H7 (cell line): ENCODE data around the gene PRAMEF10. TPM values are rescaled to one million over a fixed set of nuclear protein-coding genes. Genes with fewer than 3 reads are reported as not detected.
"Not testable (repeated sequence)": the region's sequence is repeated elsewhere in the genome, so short reads cannot be mapped to it uniquely, and the experiment has no call there.

Source experiments
- DNase-seq: peaks from one replicate; pipeline ENCODE4 v3.0.0; 2012
- H3K27me3 ChIP-seq: 2 replicates; pipeline ENCODE4 v1.6.0; 2011; ENCODE audit warnings: mild to moderate bottlenecking, low read length; ENCODE audit not compliant: control insufficient read depth, insufficient read depth
- H3K36me3 ChIP-seq: replicated peaks from 2 replicates; pipeline ENCODE4 v1.5.1; 2011; ENCODE audit warnings: low read length; ENCODE audit not compliant: control insufficient read depth, insufficient read depth
- H3K4me3 ChIP-seq: 2 replicates; pipeline ENCODE4 v1.5.1; 2011; ENCODE audit warnings: low read depth, mild to moderate bottlenecking, control low read depth, low read length, moderate library complexity; ENCODE audit not compliant: insufficient read depth
- total RNA-seq: library from RNA; depleted of rRNA; stranded (reverse); fragments of >200 nt; shearing (Covaris generic); gene quantifications from 2 replicates; pipeline ENCODE4 v1.2.3, GENCODE V29; 2014; rRNA removed

Gene PRAMEF10, protein sequence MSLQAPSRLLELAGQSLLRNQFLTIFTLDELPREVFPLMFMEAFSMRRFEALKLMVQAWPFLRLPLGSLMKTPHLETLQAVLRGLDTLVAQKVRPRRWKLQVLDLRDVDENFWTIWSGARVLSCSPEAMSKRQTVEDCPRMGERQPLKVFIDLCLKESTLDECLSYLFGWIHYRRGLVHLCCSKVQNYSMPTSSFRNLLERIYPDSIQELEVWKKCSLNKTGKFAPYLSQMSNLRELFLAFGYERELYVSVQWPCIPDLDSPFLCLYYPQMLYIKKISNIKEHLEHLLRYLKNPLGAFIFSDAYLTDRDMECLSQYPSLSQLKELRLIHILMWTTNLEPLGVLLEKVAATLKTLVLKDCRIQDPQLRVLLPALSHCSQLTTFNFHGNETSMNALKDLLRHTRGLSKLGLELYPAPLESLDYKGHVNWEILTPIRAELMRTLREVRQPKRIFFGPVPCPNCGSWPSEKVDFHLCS
- total RNA-seq: not detected in 2 replicates

GRCh38 chr1:12898170-12898569, at the start of gene PRAMEF10:
PRAMEF10 (minus strand) TSS chr1:12898270; CDS start chr1:12895847, 2,423 bp downstream.
- H3K36me3 ChIP-seq, DNase-seq, H3K27me3 ChIP-seq, H3K4me3 ChIP-seq: not testable (repeated sequence)

DNA sequence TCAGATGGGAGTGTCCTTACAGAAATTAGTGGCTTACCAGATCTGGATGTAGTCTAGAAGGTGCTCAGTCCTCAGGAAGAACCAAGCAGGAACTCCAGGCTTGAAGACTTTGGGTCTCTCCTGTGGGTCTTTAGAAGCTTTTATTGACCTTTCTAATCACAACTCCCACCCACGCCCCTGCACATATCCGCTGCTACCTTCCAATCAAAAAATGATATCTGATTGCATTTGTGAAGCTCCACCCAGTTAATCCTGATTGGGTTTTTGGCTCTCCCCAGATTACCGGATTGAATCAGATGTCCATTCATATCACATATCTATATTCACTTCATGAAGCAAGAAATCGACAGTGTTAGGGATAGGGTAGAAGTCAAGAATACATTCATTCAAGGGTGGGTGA, 49.4 kb upstream of the PRAMEF10 start, which contains the start of gene PRAMEF6:
TSS of gene PRAMEF6 (minus strand) at position 101 of the 400 bp plus-strand sequence. CDS start 5,062 bp downstream, outside the sequence.
- not testable (repeated sequence) for H3K36me3 ChIP-seq, H3K4me3 ChIP-seq, H3K27me3 ChIP-seq, DNase-seq

GRCh38 chr1:12924368-12924767, 26.3 kb upstream of the PRAMEF10 start:
- not testable (repeated sequence) for DNase-seq, H3K27me3 ChIP-seq, H3K36me3 ChIP-seq, H3K4me3 ChIP-seq

DNA sequence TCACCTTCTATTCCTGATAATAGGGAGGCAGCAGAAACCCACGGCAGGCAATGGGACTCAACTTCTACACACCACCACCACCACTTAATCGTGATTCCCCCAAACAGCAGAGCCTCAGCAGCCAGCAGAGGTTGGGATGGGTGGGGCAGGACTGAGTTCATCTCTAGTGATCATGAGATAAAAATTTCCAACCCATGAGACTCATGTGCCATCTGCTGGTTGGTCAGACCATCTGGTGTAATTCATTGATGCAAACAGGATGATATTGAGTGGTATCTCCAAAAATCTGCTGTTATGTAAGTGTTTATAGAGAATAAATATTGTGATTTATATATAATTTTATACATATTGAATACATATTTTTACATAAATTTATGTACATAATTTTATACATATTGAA, 23.7 kb upstream of the PRAMEF10 start:
- H3K27me3 ChIP-seq, DNase-seq, H3K36me3 ChIP-seq, H3K4me3 ChIP-seq: not testable (repeated sequence)

DNA sequence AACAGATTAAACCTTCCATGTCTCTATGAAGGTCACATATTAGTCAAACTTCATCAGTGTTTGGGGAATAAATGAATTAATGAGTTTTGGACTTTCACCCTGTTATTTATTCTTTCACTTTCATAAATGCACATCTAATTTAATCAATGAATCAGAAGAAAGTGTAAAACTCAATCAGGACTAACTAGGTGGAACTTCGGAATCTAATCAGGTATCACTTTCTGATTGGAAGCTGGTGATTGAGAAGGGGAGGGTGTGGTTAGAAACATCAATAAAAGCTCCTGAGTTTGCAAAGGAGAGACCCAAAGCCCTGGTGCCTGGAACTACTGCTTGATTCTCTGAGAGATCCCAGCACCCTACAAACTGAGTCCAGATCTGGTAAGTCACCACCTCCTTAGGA, 18.2 kb upstream of the PRAMEF10 start, which contains the start of gene PRAMEF7:
TSS of gene PRAMEF7 (plus strand) at position 301 of the 400 bp plus-strand sequence. CDS start 1,083 bp downstream, outside the sequence.
- H3K4me3 ChIP-seq, H3K36me3 ChIP-seq, DNase-seq, H3K27me3 ChIP-seq: not testable (repeated sequence)

DNA sequence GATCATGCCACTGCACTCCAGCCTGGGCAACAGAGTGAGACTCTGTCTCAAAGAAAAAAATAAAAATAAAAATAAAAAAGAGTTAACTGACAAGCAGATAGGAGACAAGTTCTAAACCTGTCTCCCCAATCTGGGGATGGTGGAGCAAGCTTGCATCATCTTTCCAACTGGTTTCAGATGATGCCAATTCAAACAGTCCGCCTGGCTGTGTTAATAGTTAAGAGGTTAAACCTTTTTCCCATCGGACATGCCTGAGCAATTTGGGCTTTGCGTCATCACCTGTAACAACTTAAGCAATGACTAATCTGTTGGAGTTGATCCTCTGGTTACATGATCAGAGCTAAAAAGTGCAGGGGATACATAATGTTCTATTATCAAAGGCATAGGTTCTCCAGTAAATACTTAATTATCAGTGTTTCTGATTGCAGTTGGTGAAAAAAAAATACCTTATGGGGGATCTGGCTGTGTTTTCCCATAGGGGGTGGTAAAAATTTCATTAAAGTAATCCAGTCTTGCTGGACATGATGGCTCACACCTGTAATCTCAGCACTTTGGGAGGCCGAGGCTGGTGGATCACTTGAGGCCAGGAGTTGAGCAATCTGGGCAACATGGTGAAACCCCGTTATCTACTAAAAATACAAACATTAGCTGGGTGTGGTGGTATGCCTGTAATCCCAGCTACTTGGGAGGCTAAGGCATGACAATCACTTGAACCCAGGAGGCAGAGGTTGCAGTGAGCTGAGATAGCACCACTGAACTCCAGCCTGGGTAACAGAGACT, 5.9 kb upstream of the PRAMEF10 start:
- H3K36me3 ChIP-seq, DNase-seq, H3K27me3 ChIP-seq, H3K4me3 ChIP-seq: not testable (repeated sequence)

- not testable (repeated sequence) for H3K36me3 ChIP-seq, H3K4me3 ChIP-seq, H3K27me3 ChIP-seq, DNase-seq
Observed at GRCh38 chr1:12899186-12899585, 1.1 kb upstream of the PRAMEF10 start.

DNA sequence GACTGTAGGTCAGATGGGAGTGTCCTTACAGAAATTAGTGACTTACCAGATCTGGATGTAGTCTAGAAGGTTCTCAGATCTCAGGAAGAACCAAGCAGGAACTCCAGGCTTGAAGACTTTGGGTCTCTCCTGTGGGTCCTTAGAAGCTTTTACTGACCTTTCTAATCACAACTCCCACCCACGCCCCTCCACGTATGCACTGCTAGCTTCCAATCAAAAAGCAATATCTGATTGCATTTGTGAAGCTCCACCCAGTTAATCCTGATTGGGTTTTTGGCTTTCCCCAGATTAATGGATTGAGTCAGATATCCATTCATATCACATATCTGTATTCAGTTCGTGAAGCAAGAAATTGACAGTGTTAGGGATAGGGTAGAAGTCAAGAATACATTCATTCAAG, 12.0 kb downstream of the PRAMEF10 start, which contains the start of gene PRAMEF4:
TSS of gene PRAMEF4 (minus strand) at position 101 of the 400 bp plus-strand sequence. CDS start 2,807 bp downstream, outside the sequence.
- H3K27me3 ChIP-seq, DNase-seq, H3K4me3 ChIP-seq, H3K36me3 ChIP-seq: not testable (repeated sequence)

GRCh38 chr1:12878453-12878852, 19.6 kb downstream of the PRAMEF10 start:
- DNase-seq, H3K27me3 ChIP-seq, H3K4me3 ChIP-seq, H3K36me3 ChIP-seq: not testable (repeated sequence)

- not testable (repeated sequence) for H3K36me3 ChIP-seq, H3K27me3 ChIP-seq, H3K4me3 ChIP-seq, DNase-seq
Observed at GRCh38 chr1:12863131-12863880, 34.8 kb downstream of the PRAMEF10 start.

GRCh38 chr1:12856786-12857185, 41.3 kb downstream of the PRAMEF10 start, which contains the start of gene PRAMEF2:
PRAMEF2 (plus strand) TSS chr1:12857086; CDS start chr1:12859010, 1,924 bp downstream.
- not testable (repeated sequence) for H3K4me3 ChIP-seq, H3K36me3 ChIP-seq, H3K27me3 ChIP-seq, DNase-seq

GRCh38 chr1:12851779-12852178, 46.3 kb downstream of the PRAMEF10 start:
- DNase-seq: no peak
- Histone ChIP-seq H3K36me3 (no peaks in the 10 kb centered on the region), H3K4me3 (no peak overlapping the region), H3K27me3 (no peaks in the 10 kb centered on the region)

- H3K27me3 ChIP-seq, H3K4me3 ChIP-seq, H3K36me3 ChIP-seq, DNase-seq: not testable (repeated sequence)
Observed at GRCh38 chr1:12848620-12849019, 49.5 kb downstream of the PRAMEF10 start, which contains the start of gene HNRNPCL1. HNRNPCL1 (minus strand) TSS chr1:12848720; CDS start chr1:12848289, 431 bp downstream.
